ENCODE results near the gene CCDC157. TPM values are rescaled to one million over a fixed set of nuclear protein-coding genes. Genes with fewer than 3 reads are reported as not detected.

The CCDC157 gene
- polyA plus RNA-seq, 1 donor from 2014 or later = 1.6 TPM

- Mint-ChIP-seq H3K9me3 (no peaks in the 10 kb centered on the region), H3K4me3 (peak overlapping the region; percentile 94 to 99 (median 99)), H3K27me3 (no peaks in the 10 kb centered on the region), H3K4me1 (peaks cover 28 to 39% (median 34%) of the 10 kb centered on the region in 3 donors), H3K27ac (peak overlapping the region in 2 of 3 donors; percentile 95 to 96), H3K36me3 (no peaks in the 10 kb centered on the region)
Observed at GRCh38 chr22:30357650-30358215, 926 bp downstream of the CCDC157 start.

GRCh38 chr22:30358541-30358940 lies 1.7 kb downstream of the CCDC157 start:
- H3K9me3 Mint-ChIP-seq = no peaks in the 10 kb centered on the region
- no peaks in the 10 kb centered on the region for H3K36me3 Mint-ChIP-seq
- peak overlapping the region in 3 of 4 donors; percentile 37 to 99 (median 54) for H3K4me3 Mint-ChIP-seq
- no peaks in the 10 kb centered on the region for H3K27me3 Mint-ChIP-seq
- peaks cover 28 to 37% (median 32%) of the 10 kb centered on the region in 3 donors for H3K4me1 Mint-ChIP-seq
- H3K27ac Mint-ChIP-seq = peak overlapping the region in 1 of 3 donors; percentile 74

GRCh38 chr22:30361916-30362650 lies 5.3 kb downstream of the CCDC157 start:
- Mint-ChIP-seq H3K9me3 (no peaks in the 10 kb centered on the region), H3K27ac (no peak overlapping the region), H3K4me3 (peak overlapping the region in 1 of 4 donors; percentile 21), H3K4me1 (peaks cover 4 to 8% (median 6%) of the 10 kb centered on the region in 3 donors), H3K36me3 (peaks cover 5% of the 10 kb centered on the region), H3K27me3 (no peaks in the 10 kb centered on the region)

- H3K27ac Mint-ChIP-seq = no peak overlapping the region
- no peaks in the 10 kb centered on the region for H3K9me3 Mint-ChIP-seq
- peaks cover 5% of the 10 kb centered on the region for H3K36me3 Mint-ChIP-seq
- peaks cover 1 to 5% (median 3%) of the 10 kb centered on the region in 3 donors for H3K4me1 Mint-ChIP-seq
- no peak overlapping the region for H3K4me3 Mint-ChIP-seq
- H3K27me3 Mint-ChIP-seq = no peaks in the 10 kb centered on the region
Observed at GRCh38 chr22:30362651-30363281, 6.0 kb downstream of the CCDC157 start.

- H3K4me3 Mint-ChIP-seq = no peak overlapping the region
- H3K9me3 Mint-ChIP-seq = no peaks in the 10 kb centered on the region
- peaks cover 7% of the 10 kb centered on the region for H3K36me3 Mint-ChIP-seq
- H3K27me3 Mint-ChIP-seq = no peaks in the 10 kb centered on the region
- no peak overlapping the region for H3K27ac Mint-ChIP-seq
- H3K4me1 Mint-ChIP-seq = peaks cover 0 to 1% (median 0%) of the 10 kb centered on the region in 3 donors
Observed at GRCh38 chr22:30365891-30366290, 9.1 kb downstream of the CCDC157 start.

GRCh38 chr22:30368420-30368819 lies 11.6 kb downstream of the CCDC157 start:
- Mint-ChIP-seq H3K4me3 (no peak overlapping the region), H3K4me1 (no peaks in the 10 kb centered on the region), H3K27me3 (no peaks in the 10 kb centered on the region), H3K9me3 (no peaks in the 10 kb centered on the region), H3K27ac (no peak overlapping the region), H3K36me3 (peaks cover 7% of the 10 kb centered on the region)

- H3K4me1 Mint-ChIP-seq = no peaks in the 10 kb centered on the region
- no peaks in the 10 kb centered on the region for H3K27me3 Mint-ChIP-seq
- peaks cover 2% of the 10 kb centered on the region for H3K36me3 Mint-ChIP-seq
- no peak overlapping the region for H3K4me3 Mint-ChIP-seq
- H3K27ac Mint-ChIP-seq = peak overlapping the region in 1 of 3 donors; percentile 39
- no peaks in the 10 kb centered on the region for H3K9me3 Mint-ChIP-seq
Observed at GRCh38 chr22:30370641-30371230, 13.9 kb downstream of the CCDC157 start.

- H3K4me3 Mint-ChIP-seq = no peak overlapping the region
- H3K27me3 Mint-ChIP-seq = no peaks in the 10 kb centered on the region
- no peaks in the 10 kb centered on the region for H3K4me1 Mint-ChIP-seq
- H3K36me3 Mint-ChIP-seq = peaks cover 2% of the 10 kb centered on the region
- no peak overlapping the region for H3K27ac Mint-ChIP-seq
- no peaks in the 10 kb centered on the region for H3K9me3 Mint-ChIP-seq
Observed at GRCh38 chr22:30371321-30371720, 14.5 kb downstream of the CCDC157 start.

GRCh38 chr22:30371981-30372380 lies 15.2 kb downstream of the CCDC157 start:
- no peaks in the 10 kb centered on the region for H3K9me3 Mint-ChIP-seq
- no peak overlapping the region for H3K4me3 Mint-ChIP-seq
- H3K27me3 Mint-ChIP-seq = no peaks in the 10 kb centered on the region
- H3K4me1 Mint-ChIP-seq = no peaks in the 10 kb centered on the region
- H3K27ac Mint-ChIP-seq = peak overlapping the region in 1 of 3 donors; percentile 57
- peaks cover 2% of the 10 kb centered on the region for H3K36me3 Mint-ChIP-seq

- H3K27ac Mint-ChIP-seq = no peak overlapping the region
- H3K4me3 Mint-ChIP-seq = no peak overlapping the region
- no peaks in the 10 kb centered on the region for H3K4me1 Mint-ChIP-seq
- H3K36me3 Mint-ChIP-seq = peaks cover 2% of the 10 kb centered on the region
- H3K9me3 Mint-ChIP-seq = no peaks in the 10 kb centered on the region
- H3K27me3 Mint-ChIP-seq = no peaks in the 10 kb centered on the region
Observed at GRCh38 chr22:30372915-30373314, 16.1 kb downstream of the CCDC157 start.

- Mint-ChIP-seq H3K36me3 (no peaks in the 10 kb centered on the region), H3K9me3 (no peaks in the 10 kb centered on the region), H3K4me1 (no peaks in the 10 kb centered on the region), H3K27me3 (no peaks in the 10 kb centered on the region), H3K4me3 (no peak overlapping the region), H3K27ac (no peak overlapping the region)
Observed at GRCh38 chr22:30373331-30374325, 16.8 kb downstream of the CCDC157 start.

GRCh38 chr22:30375312-30375849 lies 18.6 kb downstream of the CCDC157 start:
- Mint-ChIP-seq H3K36me3 (peaks cover 2% of the 10 kb centered on the region), H3K9me3 (no peaks in the 10 kb centered on the region), H3K27ac (no peak overlapping the region)

GRCh38 chr22:30380011-30380410 lies 23.2 kb downstream of the CCDC157 start:
- Mint-ChIP-seq H3K36me3 (peaks cover 4% of the 10 kb centered on the region), H3K27ac (no peak overlapping the region), H3K27me3 (no peaks in the 10 kb centered on the region), H3K4me3 (no peak overlapping the region), H3K9me3 (no peaks in the 10 kb centered on the region), H3K4me1 (peaks cover 0 to 1% (median 1%) of the 10 kb centered on the region in 3 donors)

More at GRCh38 chr22:30375312-30375849, 18.6 kb downstream of the CCDC157 start:
- Mint-ChIP-seq H3K4me1 (peaks cover 0 to under 1% (median 0%) of the 10 kb centered on the region in 3 donors), H3K27me3 (no peaks in the 10 kb centered on the region), H3K4me3 (no peak overlapping the region)

- no peaks in the 10 kb centered on the region for H3K9me3 Mint-ChIP-seq
- H3K36me3 Mint-ChIP-seq = peaks cover 4% of the 10 kb centered on the region
- H3K27ac Mint-ChIP-seq = no peak overlapping the region
- no peak overlapping the region for H3K4me3 Mint-ChIP-seq
- H3K27me3 Mint-ChIP-seq = no peaks in the 10 kb centered on the region
- H3K4me1 Mint-ChIP-seq = peaks cover 0 to 3% (median 3%) of the 10 kb centered on the region in 3 donors
Observed at GRCh38 chr22:30381264-30381663, 24.5 kb downstream of the CCDC157 start.

All from IgD-negative memory B cell (primary cell).